Suprapubic skin (tissue), 4 donors: Measurements from ENCODE around the gene WDR11. TPM values are rescaled to one million over a fixed set of nuclear protein-coding genes. Genes with fewer than 3 reads are reported as not detected.

Source experiments
- DNase-seq, 2 donors: peaks; one replicate each; pipeline ENCODE4 v3.0.0-alpha.2; 2019; ENCODE audit warnings: low spot score in 2 of 2
- H3K27ac ChIP-seq: fragments of 200-600 bp; sonication (generic); one replicate; pipeline ENCODE4 v1.5.1; 2019
- H3K27me3 ChIP-seq: fragments of 200-600 bp; sonication (generic); one replicate; pipeline ENCODE4 v1.5.1; 2019
- H3K36me3 ChIP-seq: fragments of 200-600 bp; sonication (generic); one replicate; pipeline ENCODE4 v1.5.1; 2019
- H3K4me1 ChIP-seq: fragments of 200-600 bp; sonication (generic); one replicate; pipeline ENCODE4 v1.5.1; 2019
- H3K4me3 ChIP-seq: fragments of 200-600 bp; sonication (generic); one replicate; pipeline ENCODE4 v1.5.1; 2019; ENCODE audit warnings: mild to moderate bottlenecking
- H3K9me3 ChIP-seq: fragments of 200-600 bp; sonication (generic); one replicate; pipeline ENCODE4 v1.5.1; 2019
- CTCF ChIP-seq, 2 donors: fragments of 200-600 bp in 1 of 2; fragments of 450-650 bp in 1 of 2; sonication (generic) in 1 of 2; IDR thresholded peaks; one replicate each; pipeline ENCODE4 v1.5.1; 2016 to 2019; ENCODE audit warnings: antibody characterized with exemption in 2 of 2, mild to moderate bottlenecking in 1 of 2, moderate library complexity in 1 of 2
- EP300 ChIP-seq: sonication (generic); formaldehyde crosslinking; IDR thresholded peaks from one replicate; pipeline ENCODE4 v1.6.1; 2017; ENCODE audit warnings: antibody characterized with exemption
- POLR2A ChIP-seq, 2 donors: fragments of 450-650 bp; IDR thresholded peaks; one replicate each; pipeline ENCODE4 v1.6.1; 2017; ENCODE audit warnings: antibody characterized with exemption in 2 of 2, mild to moderate bottlenecking in 2 of 2, moderate library complexity in 2 of 2
- POLR2AphosphoS5 ChIP-seq, 3 donors: sonication (generic); formaldehyde crosslinking; IDR thresholded peaks; one replicate each; pipeline ENCODE4 v1.6.1; 2017; ENCODE audit warnings: antibody characterized with exemption in 3 of 3
- WGBS: methylation state at CpG from one replicate; pipeline ENCODE4 v1.1.5; 2018; 5-methylcytosine and 5-hydroxymethylcytosine counted together
- total RNA-seq, 4 donors: library from RNA; depleted of rRNA; stranded (reverse); fragments of >200 nt; gene quantifications; one replicate each; pipeline ENCODE4 v1.1.0, GENCODE V29; 2016

WDR11 gene
- total RNA-seq, 4 donors from 2014 or later = 32.9 to 107 (median 64.7) TPM

GRCh38 chr10:120927352-120927751 is 76.2 kb downstream of the WDR11 start:
- no peak for DNase-seq
- WGBS = 70% methylated on average over 4 of the region's 4 CpGs
- no peak overlapping the region for H3K27ac ChIP-seq
- no peak for TF ChIP-seq CTCF (IDR thresholded peaks at IDR 0.05)
- no peaks in the 10 kb centered on the region for H3K9me3 ChIP-seq
- H3K4me1 ChIP-seq = no peaks in the 10 kb centered on the region
- no peaks in the 10 kb centered on the region for H3K36me3 ChIP-seq
- H3K27me3 ChIP-seq = no peaks in the 10 kb centered on the region
- no peak overlapping the region for H3K4me3 ChIP-seq

DNA sequence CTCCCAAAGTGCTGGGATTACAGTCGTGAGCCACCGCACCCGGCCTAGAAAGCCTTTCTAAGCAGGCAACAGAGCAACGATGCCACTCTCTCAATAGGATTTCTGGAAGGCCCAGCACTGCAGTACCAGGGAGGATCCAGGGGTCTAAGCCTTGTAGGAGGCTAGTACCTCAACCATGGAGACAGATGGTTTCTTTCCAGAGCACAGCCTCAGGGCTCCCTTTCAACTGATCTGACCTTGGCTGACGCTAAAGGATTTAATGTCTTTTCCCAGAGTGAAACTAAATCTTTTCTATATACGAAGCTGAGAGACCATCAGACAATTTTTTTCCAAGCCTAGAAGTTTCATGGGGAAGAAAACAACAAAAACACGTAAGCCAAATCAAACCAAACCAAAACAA is 78.0 kb downstream of the WDR11 start:
- Histone ChIP-seq H3K27ac (no peak overlapping the region), H3K4me3 (no peak overlapping the region), H3K27me3 (no peaks in the 10 kb centered on the region), H3K36me3 (no peaks in the 10 kb centered on the region), H3K9me3 (no peaks in the 10 kb centered on the region), H3K4me1 (no peaks in the 10 kb centered on the region)
- WGBS = 89% methylated on average over 6 of the region's 7 CpGs
- TF ChIP-seq POLR2AphosphoS5 (IDR thresholded peaks at IDR 0.05) (no peak), POLR2A (IDR thresholded peaks at IDR 0.05) (no peak), CTCF (IDR thresholded peaks at IDR 0.05) (no peak), EP300 (no peak)
- no peak for DNase-seq

- Histone ChIP-seq H3K27ac (no peak overlapping the region), H3K4me3 (no peak overlapping the region), H3K9me3 (no peaks in the 10 kb centered on the region), H3K4me1 (no peaks in the 10 kb centered on the region), H3K36me3 (no peaks in the 10 kb centered on the region), H3K27me3 (no peaks in the 10 kb centered on the region)
- 69% methylated on average over 3 of the region's 3 CpGs for WGBS
- no peak for TF ChIP-seq POLR2A (IDR thresholded peaks at IDR 0.05)
- TF ChIP-seq EP300 = no peak
- TF ChIP-seq CTCF (IDR thresholded peaks at IDR 0.05) = no peak
- TF ChIP-seq POLR2AphosphoS5 (IDR thresholded peaks at IDR 0.05) = no peak
- DNase-seq = no peak
Measured at GRCh38 chr10:120931423-120931822, 80.3 kb downstream of the WDR11 start.

DNA sequence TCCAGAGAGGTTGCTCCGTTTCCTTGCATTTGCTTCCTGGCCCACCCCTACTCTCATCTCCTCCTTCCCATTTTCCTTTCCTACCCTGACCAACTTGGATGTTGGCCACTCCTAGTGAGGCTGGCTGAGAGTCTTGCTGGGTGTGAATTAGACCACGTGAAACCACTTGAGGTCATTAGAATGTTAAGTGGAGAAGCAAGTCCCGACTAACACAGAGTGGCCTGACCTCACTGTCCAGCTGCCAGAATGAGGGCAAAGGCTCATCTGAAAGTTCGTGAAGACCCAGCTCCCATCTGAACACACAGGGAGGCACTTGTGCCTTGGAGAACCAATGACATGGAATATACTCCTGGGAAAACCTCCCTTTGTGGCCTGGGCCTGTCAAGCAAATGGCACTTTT is 80.8 kb downstream of the WDR11 start:
- H3K27ac ChIP-seq = no peak overlapping the region
- H3K4me3 ChIP-seq = no peak overlapping the region
- no peaks in the 10 kb centered on the region for H3K36me3 ChIP-seq
- H3K27me3 ChIP-seq = no peaks in the 10 kb centered on the region
- WGBS = 80% methylated on average over 4 of the region's 4 CpGs
- TF ChIP-seq POLR2AphosphoS5 (IDR thresholded peaks at IDR 0.05) (no peak), CTCF (IDR thresholded peaks at IDR 0.05) (no peak), EP300 (no peak), POLR2A (IDR thresholded peaks at IDR 0.05) (no peak)
- no peaks in the 10 kb centered on the region for H3K4me1 ChIP-seq
- no peaks in the 10 kb centered on the region for H3K9me3 ChIP-seq
- DNase-seq = no peak

DNA sequence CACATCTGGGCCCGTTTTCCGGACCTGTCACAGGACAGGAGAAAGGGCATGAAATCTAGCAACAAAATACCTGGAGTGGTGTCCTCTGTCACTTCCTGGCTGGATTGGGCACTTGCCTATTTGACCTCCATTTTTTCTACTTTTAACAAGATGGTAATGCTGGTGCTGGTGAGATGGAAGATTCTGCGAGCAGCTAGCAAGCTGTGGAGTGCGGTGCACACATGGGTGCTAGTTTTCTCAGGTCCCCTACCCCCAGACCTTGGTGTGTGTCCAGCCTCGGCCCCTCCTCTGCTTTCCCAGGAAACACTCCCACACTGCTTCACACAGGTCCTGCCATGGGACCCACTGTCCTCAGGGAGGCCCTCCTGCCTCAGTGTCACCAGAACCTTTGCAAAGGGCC is 87.7 kb downstream of the WDR11 start:
- no peak for DNase-seq
- Histone ChIP-seq H3K27ac (no peak overlapping the region), H3K27me3 (peaks cover 4% of the 10 kb centered on the region), H3K4me1 (peaks cover 7% of the 10 kb centered on the region), H3K9me3 (no peaks in the 10 kb centered on the region), H3K4me3 (no peak overlapping the region), H3K36me3 (no peaks in the 10 kb centered on the region)
- 92% methylated on average over 5 of the region's 5 CpGs for WGBS
- TF ChIP-seq CTCF (IDR thresholded peaks at IDR 0.05) = no peak
- no peak for TF ChIP-seq POLR2A (IDR thresholded peaks at IDR 0.05)
- no peak for TF ChIP-seq EP300
- TF ChIP-seq POLR2AphosphoS5 (IDR thresholded peaks at IDR 0.05) = no peak
